HepG2 (cell line): Measurements from ENCODE around the gene GRK6. TPM values are rescaled to one million over a fixed set of nuclear protein-coding genes. Genes with fewer than 3 reads are reported as not detected.

ENCODE experiments used
- CEBPB ChIP-seq: IDR thresholded peaks from 2 replicates; pipeline ENCODE4 v1.6.1; 2011; ENCODE audit warnings: low read depth, low read length, improper control_type of control experiment, borderline replicate concordance
- FOXA3 ChIP-seq: IDR thresholded peaks from 2 replicates; pipeline ENCODE4 v1.6.1; 2016; ENCODE audit warnings: missing genetic modification reagents, missing compliant biosample characterization
- HCFC1 ChIP-seq: fragments of 150-350 bp; IDR thresholded peaks from 2 replicates; pipeline ENCODE4 v1.6.1; 2014; ENCODE audit warnings: low read depth, low read length
- HNF4G ChIP-seq, 2 experiments: sonication (generic) in 1 of 2; formaldehyde crosslinking in 1 of 2; IDR thresholded peaks; 2 replicates each; pipeline versions ENCODE4 v1.4.0 to v1.6.1; 2011 to 2020; ENCODE audit warnings: borderline replicate concordance in 2 of 2, low read depth in 2 of 2, mild to moderate bottlenecking in 2 of 2, low read length in 1 of 2, missing genetic modification reagents in 1 of 2, moderate library complexity in 1 of 2
- HNRNPH1 ChIP-seq: fragments of 200-400 bp; formaldehyde crosslinking; optimal IDR thresholded peaks from 2 replicates; pipeline ENCODE3; 2017; ENCODE audit warnings: mild to moderate bottlenecking, low read depth, low read length
- HOXA3 ChIP-seq: sonication (generic); formaldehyde crosslinking; IDR thresholded peaks from 2 replicates; pipeline ENCODE4 v1.5.0; 2020; ENCODE audit warnings: missing genetic modification reagents
- MTA1 ChIP-seq: sonication (generic); formaldehyde crosslinking; IDR thresholded peaks from 2 replicates; pipeline ENCODE4 v1.4.0; 2020; ENCODE audit warnings: missing genetic modification reagents, mild to moderate bottlenecking, borderline replicate concordance
- NR2C2 ChIP-seq: sonication (generic); formaldehyde crosslinking; IDR thresholded peaks from 2 replicates; pipeline ENCODE4 v1.4.0; 2020; ENCODE audit warnings: missing genetic modification reagents, mild to moderate bottlenecking, moderate library complexity, borderline replicate concordance
- PATZ1 ChIP-seq: sonication (generic); formaldehyde crosslinking; IDR thresholded peaks from 2 replicates; pipeline ENCODE4 v1.4.0; 2020; ENCODE audit warnings: missing genetic modification reagents
- REPIN1 ChIP-seq: sonication (generic); formaldehyde crosslinking; IDR thresholded peaks from 2 replicates; pipeline ENCODE4 v1.8.0; 2022; ENCODE audit warnings: missing genetic modification reagents, low read depth, mild to moderate bottlenecking, borderline replicate concordance
- ZMYM3 ChIP-seq: sonication (generic); formaldehyde crosslinking; IDR thresholded peaks from 2 replicates; pipeline ENCODE4 v1.5.1; 2020; ENCODE audit warnings: mild to moderate bottlenecking, missing genetic modification reagents
- ZNF263 ChIP-seq: sonication (generic); formaldehyde crosslinking; IDR thresholded peaks from 2 replicates; pipeline ENCODE4 v1.4.0; 2020; ENCODE audit warnings: missing genetic modification reagents
- ZNF484 ChIP-seq: sonication (generic); formaldehyde crosslinking; IDR thresholded peaks from 2 replicates; pipeline ENCODE4 v1.5.1; 2020; ENCODE audit warnings: mild to moderate bottlenecking, low read depth, missing genetic modification reagents, borderline replicate concordance
- ZNF800 ChIP-seq: sonication (generic); formaldehyde crosslinking; IDR thresholded peaks from 2 replicates; pipeline ENCODE4 v1.4.0; 2020; ENCODE audit warnings: missing genetic modification reagents
- polyA plus RNA-seq, 8 experiments: library from polyadenylated mRNA; depleted of rRNA in 3 of 8; stranded (reverse) in 7 of 8; unstranded in 1 of 8; fragments of >200 nt; fragmentation: Illumina TruSeq in 4 of 8; extraction: Trizol in 4 of 8; gene quantifications; 2 replicates each; pipeline versions ENCODE4 v1.2.1 to v1.2.3, GENCODE V29; 2011 to 2016; ENCODE audit warnings: low read depth in 4 of 8, missing spikeins in 1 of 8, mixed read lengths in 1 of 8; ENCODE audit not compliant: insufficient read depth in 1 of 8
- total RNA-seq, 5 experiments: library from RNA; depleted of rRNA; stranded (reverse); fragments of >200 nt; fragmentation: Illumina TruSeq; extraction: Trizol; gene quantifications; 2 replicates each; pipeline ENCODE4 v1.2.3, GENCODE V29; 2016; ENCODE audit warnings: low read depth in 1 of 5
- TF ChIP-seq, protein P1 (sequence below): sonication (generic); formaldehyde crosslinking; IDR thresholded peaks from 2 replicates; pipeline ENCODE4 v1.4.0; 2020; ENCODE audit warnings: missing genetic modification reagents

Gene GRK6
- total and polyA plus RNA-seq, 2 of the 13 experiments (the other 11 are each of a cell fraction or from before 2014, with no cell fraction given), result 13.2 to 19.9 TPM

DNA sequence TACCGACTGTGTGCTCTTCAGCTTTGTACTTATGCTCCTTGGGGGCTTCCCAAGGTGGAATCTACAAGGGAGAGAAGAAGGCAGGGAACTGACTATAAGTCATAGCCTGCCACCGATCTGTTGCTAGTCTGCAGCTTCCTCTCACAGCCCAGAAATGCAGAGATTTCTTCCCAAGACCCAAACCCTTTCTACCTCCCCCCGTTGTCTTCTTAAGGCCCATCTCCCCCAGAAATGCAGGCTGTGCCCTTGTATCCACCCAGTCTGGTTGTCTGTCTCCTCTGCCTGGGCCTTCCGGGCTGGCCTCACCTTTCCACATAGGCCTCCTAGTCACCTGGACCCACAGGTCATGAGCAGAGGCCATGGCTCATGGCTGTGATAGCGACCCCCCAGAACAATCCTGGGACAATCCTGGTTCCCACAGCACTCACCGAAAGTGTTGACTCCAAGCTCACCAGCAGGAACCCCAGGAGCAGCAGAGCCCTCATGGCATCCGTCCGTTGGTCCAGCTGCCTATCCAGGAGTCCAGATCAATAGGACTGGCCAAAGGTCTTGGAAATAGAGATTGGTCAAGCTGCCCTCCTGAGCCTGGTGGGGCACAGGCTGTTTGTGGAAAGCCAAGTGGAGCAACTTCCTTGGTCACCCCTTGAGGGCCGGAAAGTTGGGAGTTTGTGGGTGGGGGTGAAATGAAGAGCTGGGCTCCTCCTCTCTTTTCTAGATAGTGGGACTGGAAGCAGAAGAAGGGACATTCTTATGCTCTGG lies 17.3 kb upstream of the GRK6 start, which contains the start of gene F12 (continued):
- TF ChIP-seq HNRNPH1 (no peak), MTA1 (CRISPR knock-in tag) (peak; percentile 93), NR2C2 (CRISPR knock-in tag) (no peak), CEBPB (peak; percentile 39; the same call in 1 of the 2 replicates), ZNF484 (no peak), REPIN1 (CRISPR knock-in tag) (peak; percentile 52; the same call in 1 of the 2 replicates), PATZ1 (0 out of 2 replicates have a peak, but pooled peaks have one; percentile 11), HCFC1 (no peak), ZNF800 (no peak), HOXA3 (CRISPR knock-in tag) (peak; percentile 57; the same call in 1 of the 2 replicates), ZMYM3 (CRISPR knock-in tag) (peak; percentile 69), HNF4G (IDR thresholded peaks at IDR 0.05; ENCODE audit: borderline replicate concordance, low read depth, low read length) (peak; percentile 96), HNF4G (CRISPR knock-in tag; IDR thresholded peaks at IDR 0.05; ENCODE audit: borderline replicate concordance, low read depth) (peak; percentile 90), FOXA3 (0 out of 2 replicates have a peak, but pooled peaks have one; percentile 17), ZNF263 (no peak)
- TF ChIP-seq, protein P1, sequence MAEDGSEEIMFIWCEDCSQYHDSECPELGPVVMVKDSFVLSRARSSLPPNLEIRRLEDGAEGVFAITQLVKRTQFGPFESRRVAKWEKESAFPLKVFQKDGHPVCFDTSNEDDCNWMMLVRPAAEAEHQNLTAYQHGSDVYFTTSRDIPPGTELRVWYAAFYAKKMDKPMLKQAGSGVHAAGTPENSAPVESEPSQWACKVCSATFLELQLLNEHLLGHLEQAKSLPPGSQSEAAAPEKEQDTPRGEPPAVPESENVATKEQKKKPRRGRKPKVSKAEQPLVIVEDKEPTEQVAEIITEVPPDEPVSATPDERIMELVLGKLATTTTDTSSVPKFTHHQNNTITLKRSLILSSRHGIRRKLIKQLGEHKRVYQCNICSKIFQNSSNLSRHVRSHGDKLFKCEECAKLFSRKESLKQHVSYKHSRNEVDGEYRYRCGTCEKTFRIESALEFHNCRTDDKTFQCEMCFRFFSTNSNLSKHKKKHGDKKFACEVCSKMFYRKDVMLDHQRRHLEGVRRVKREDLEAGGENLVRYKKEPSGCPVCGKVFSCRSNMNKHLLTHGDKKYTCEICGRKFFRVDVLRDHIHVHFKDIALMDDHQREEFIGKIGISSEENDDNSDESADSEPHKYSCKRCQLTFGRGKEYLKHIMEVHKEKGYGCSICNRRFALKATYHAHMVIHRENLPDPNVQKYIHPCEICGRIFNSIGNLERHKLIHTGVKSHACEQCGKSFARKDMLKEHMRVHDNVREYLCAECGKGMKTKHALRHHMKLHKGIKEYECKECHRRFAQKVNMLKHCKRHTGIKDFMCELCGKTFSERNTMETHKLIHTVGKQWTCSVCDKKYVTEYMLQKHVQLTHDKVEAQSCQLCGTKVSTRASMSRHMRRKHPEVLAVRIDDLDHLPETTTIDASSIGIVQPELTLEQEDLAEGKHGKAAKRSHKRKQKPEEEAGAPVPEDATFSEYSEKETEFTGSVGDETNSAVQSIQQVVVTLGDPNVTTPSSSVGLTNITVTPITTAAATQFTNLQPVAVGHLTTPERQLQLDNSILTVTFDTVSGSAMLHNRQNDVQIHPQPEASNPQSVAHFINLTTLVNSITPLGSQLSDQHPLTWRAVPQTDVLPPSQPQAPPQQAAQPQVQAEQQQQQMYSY (CRISPR knock-in tag), result no peak
